ENCODE results near the gene CNP. TPM values are rescaled to one million over a fixed set of nuclear protein-coding genes. Genes with fewer than 3 reads are reported as not detected.
A peak's percentile ranks its signal among the peaks of the same experiment; 100 is the strongest.

The CNP gene
- total RNA-seq, 4 donors from 2014 or later: 10.2 to 74.7 (median 40.2) TPM

DNA sequence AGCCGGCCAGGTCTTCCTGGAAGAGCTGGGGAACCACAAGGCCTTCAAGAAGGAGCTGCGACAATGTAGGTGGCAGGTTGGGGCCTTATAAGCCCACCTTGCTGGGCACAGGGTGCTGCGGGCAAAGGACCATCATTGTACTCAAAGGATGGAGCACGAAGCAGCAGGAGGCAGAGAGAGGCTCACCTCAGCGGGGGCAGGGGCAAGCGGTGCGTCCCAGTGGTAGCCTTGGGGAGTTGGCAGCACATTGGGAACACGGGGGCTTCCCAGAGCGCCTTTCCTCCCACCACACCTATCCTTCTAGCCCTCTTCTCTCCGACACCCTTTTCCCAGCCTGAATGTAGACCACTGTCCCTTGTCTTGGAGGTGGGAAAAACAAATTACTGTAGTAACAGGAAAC, 2.1 kb downstream of the CNP start:
- Histone ChIP-seq H3K27ac (no peak overlapping the region), H3K4me3 (no peak overlapping the region), H3K4me1 (peaks cover 0 to 9% of the 10 kb centered on the region in 2 donors), H3K27me3 (no peaks in the 10 kb centered on the region), H3K36me3 (no peaks in the 10 kb centered on the region), H3K9me3 (no peaks in the 10 kb centered on the region)
- TF ChIP-seq POLR2A (IDR thresholded peaks at IDR 0.05) (no peak), CTCF (IDR thresholded peaks at IDR 0.05) (no peak)
- DNase-seq: no peak
- intact Hi-C loops (cut with DNase I; ENCODE audit: low total_unique reads): loop anchor here (10.0 kb wide), 2 partner anchors 56 to 146 kb away; partner anchors contain the start of genes DHX58 and NKIRAS2

GRCh38 chr17:41970901-41971331, 4.3 kb downstream of the CNP start:
- no peaks in the 10 kb centered on the region for H3K27me3 ChIP-seq
- DNase-seq: no peak
- intact Hi-C loops (cut with DNase I; ENCODE audit: low total_unique reads): no loop called here
- no peak for TF ChIP-seq POLR2A (IDR thresholded peaks at IDR 0.05)
- TF ChIP-seq CTCF (IDR thresholded peaks at IDR 0.05): no peak
- H3K4me3 ChIP-seq: no peak overlapping the region
- no peaks in the 10 kb centered on the region for H3K9me3 ChIP-seq
- H3K36me3 ChIP-seq: no peaks in the 10 kb centered on the region
- no peak overlapping the region for H3K27ac ChIP-seq
- H3K4me1 ChIP-seq: peaks cover 0 to 2% of the 10 kb centered on the region in 2 donors

- no peaks in the 10 kb centered on the region for H3K36me3 ChIP-seq
- intact Hi-C loops (cut with DNase I; ENCODE audit: low total_unique reads): no loop called here
- DNase-seq: no peak
- H3K27ac ChIP-seq: no peak overlapping the region
- TF ChIP-seq CTCF (IDR thresholded peaks at IDR 0.05) (no peak), POLR2A (IDR thresholded peaks at IDR 0.05) (no peak)
- no peaks in the 10 kb centered on the region for H3K27me3 ChIP-seq
- H3K4me1 ChIP-seq: no peaks in the 10 kb centered on the region
- no peaks in the 10 kb centered on the region for H3K9me3 ChIP-seq
- H3K4me3 ChIP-seq: no peak overlapping the region
Measured at GRCh38 chr17:41971721-41972523, 5.3 kb downstream of the CNP start.

DNA sequence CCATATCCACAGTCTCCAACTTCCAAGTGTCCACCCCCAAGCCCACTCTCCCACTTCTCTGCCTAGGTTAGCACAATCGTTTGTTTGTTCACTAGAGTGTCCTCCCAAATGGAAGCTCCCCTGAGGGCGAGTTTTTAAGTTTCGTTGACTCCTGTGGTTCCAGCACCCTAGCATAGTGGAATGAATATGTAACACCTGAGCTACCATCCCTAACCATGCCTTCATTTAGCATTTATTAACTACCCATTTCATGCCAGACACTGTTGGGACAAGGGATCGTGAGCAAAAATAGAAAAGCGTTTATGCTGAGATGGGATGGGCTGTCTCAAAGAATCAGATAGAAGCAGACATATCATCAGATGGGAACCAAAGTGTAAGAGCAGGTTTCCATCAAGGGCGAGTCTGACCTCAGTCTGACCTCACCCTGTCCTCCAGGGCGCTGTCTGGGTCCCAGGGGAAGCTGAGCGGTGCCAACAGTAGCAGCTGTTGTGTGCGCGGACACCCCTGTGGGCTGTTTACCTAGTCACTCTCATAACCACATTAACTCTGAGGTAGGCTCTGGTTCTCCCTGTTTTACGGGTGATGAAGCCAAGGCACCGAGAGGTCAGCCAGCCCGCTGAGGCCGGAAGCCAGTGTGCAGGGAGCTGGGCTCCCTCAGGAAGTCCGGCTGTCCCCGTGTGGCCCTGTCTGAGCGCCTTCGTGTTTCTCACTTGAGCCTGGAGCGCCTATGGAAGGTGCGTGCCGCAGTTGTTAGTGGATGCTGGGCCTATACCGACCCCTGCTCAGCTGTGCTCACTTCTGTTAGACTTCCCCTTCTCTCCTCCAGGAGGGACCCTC, 6.2 kb downstream of the CNP start:
- intact Hi-C loops (cut with DNase I; ENCODE audit: low total_unique reads): no loop called here
- no peak overlapping the region for H3K4me3 ChIP-seq

More for the DNA sequence above, 6.2 kb downstream of the CNP start:
- Histone ChIP-seq H3K36me3 (no peaks in the 10 kb centered on the region), H3K27ac (peak overlapping the region; percentile 34 to 43), H3K9me3 (no peaks in the 10 kb centered on the region), H3K27me3 (no peaks in the 10 kb centered on the region), H3K4me1 (no peaks in the 10 kb centered on the region)
- DNase-seq: no peak
- TF ChIP-seq POLR2A (IDR thresholded peaks at IDR 0.05) (no peak), CTCF (IDR thresholded peaks at IDR 0.05) (no peak)
